ENCODE data around the gene ERVV-1.
"Not testable (repeated sequence)": the region's sequence is repeated elsewhere in the genome, so short reads cannot be mapped to it uniquely, and the experiment has no call there.

ERVV-1 gene

DNA sequence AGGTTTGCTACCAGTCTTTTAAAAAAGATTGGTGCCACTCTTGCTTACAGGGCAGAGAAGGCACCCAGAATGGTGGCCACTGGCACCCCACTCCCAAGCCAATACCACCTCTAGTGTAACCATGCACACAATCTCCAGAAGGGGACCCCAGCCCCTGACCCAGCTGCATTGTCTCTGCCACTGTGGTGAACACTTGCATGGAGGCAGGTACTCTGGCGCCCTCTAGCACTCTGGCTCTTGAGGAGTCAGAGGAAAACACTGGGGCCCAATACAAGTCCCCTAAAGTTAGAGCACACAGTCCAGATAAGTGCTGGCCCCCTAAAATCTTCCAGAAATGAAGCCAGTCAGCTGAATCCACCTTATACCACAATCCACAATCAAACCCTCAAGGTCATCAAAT lies 6.0 kb downstream of the ERVV-1 start:
- DNase-seq (ENCODE audit: low read depth, low spot score) = no peak

GRCh38 chr19:53028306-53028705 lies 14.6 kb downstream of the ERVV-1 start:
- not testable (repeated sequence) for DNase-seq (ENCODE audit: low read depth, low spot score)

DNA sequence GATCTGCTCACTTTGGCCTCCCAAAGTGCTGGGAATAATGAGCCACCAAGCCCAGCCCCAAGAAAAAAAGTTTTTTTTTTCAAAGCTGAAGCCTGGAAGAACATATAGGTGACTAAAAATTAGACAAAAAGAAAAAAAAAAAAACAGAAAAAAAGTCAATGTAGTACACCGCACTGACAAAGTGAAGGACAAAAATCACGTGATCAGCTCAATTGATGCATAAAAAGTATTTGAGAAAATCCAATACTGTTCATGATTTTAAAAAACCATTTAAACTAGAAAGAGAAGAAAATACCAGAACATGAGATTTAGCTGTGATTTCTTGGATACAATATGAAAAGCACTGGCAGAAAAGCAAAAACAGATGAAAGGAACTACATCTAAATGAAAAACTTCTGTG lies 20.3 kb downstream of the ERVV-1 start:
- DNase-seq (ENCODE audit: low read depth, low spot score) = no peak

DNA sequence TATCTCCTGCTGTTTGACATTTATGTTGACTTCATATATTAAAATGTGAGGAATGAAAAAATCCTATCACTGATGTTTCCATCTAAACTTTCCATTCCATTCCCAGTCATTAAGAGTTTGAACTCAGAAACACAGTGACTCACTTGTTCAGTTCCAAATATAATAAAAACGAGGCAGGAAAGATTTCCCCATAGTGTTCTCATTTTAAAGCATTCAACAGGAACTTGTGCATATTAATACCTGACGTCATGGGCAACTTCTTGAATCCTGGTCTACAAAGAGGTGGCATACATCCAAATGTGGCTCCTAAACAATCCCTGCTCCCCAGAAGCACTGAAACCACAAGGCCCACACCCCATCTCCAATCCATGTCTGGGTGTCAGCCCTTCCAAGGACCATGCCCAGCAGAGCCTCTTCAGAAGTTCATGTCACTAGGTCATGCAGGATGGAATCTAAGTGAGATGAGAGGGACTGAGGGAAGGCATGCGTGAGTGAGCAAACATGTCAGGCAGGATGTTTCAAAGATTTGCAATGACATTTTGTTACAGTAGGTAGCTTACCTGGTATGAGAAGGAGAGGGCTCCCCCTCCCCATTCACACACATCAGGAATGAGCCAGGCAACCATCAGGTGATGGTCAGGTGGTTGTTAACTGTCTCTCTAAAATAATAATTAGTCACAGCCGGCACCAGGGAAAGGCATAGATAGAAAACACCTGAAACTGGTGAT lies 21.4 kb downstream of the ERVV-1 start:
- DNase-seq (ENCODE audit: low read depth, low spot score) = no peak

- peak; percentile 89 for DNase-seq (ENCODE audit: low read depth, low spot score)
Measured at GRCh38 chr19:53037101-53038097, 23.7 kb downstream of the ERVV-1 start.

GRCh38 chr19:53041366-53041765 lies 27.6 kb downstream of the ERVV-1 start:
- DNase-seq (ENCODE audit: low read depth, low spot score) = no peak

- DNase-seq (ENCODE audit: low read depth, low spot score) = no peak
Measured at GRCh38 chr19:53045536-53045935, 31.8 kb downstream of the ERVV-1 start.

DNA sequence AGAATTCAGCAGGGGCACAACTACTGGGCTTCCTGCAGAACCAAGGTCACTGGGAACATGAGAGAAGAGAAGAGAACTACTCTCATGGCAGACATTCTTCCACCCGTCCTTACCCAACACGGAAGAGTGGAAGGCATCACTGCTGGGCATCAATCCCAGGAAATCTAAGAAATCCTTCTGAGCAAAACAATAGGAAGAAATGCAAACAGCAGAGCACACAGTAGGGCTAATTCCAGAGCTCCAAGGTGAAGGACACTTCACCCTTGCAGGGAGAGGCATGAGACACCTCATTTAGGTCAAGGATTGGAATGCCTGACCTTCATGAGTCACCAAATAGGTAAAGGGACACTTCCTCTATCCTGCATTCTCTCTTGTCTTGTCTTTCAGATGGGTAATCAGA lies 33.7 kb downstream of the ERVV-1 start:
- DNase-seq (ENCODE audit: low read depth, low spot score) = no peak

DNA sequence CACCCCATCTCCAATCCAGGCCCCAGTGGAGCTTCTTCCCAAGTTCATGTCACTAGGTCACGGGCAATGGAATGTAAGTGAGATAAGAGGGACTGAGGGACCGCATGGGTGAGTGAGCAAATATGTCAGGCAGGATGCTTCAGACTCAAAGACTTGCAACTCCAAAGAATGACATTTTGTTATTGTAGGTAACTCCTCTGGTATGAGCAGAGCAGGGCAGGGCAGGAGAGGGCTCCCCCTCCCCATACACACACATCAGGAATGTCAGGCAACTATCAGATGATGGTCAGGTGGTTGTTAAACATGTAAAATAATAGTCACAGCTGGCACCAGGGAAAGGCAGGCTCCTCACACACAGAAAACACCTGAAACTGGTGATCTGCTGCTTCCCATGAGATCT lies 41.4 kb downstream of the ERVV-1 start:
- peak; percentile 7 for DNase-seq (ENCODE audit: low read depth, low spot score)

DNA sequence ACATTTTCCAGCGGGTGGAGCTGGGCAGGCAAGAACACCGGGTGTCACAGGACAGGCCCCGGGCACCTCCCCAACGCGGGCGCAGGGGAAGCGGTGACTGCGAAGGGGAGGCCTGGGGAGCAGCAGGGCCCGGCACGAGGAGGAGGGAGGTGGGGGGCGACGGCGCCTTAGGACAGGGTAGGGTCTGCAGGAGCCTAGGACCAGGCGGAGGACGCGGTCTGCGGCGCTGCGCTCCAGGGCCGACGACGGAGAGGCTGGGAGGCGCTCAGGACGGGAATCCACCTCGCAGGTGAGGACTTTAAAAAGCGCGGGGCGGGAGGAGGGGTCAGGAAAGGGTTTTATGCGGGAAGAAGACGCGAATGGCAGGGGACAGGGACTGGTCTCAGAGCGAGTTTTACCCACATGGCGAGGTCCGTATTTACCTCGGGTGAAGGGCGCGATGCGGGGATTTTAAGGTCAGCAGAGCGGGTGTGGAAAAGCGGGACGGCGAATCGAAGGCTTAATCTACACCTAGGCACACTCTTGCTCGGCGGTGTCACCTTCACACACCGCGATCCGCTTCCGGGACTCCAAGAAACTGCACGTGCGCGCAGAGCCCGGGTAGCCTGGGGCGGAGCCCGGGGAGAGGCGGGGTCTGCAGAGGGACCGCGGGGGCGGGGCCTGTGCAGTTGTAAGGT lies 44.3 kb downstream of the ERVV-1 start:
- peak; percentile 47 for DNase-seq (ENCODE audit: low read depth, low spot score)
